Colonic mucosa (tissue), 4 donors: ENCODE measurements around the gene FARS2. TPM values are rescaled to one million over a fixed set of nuclear protein-coding genes. Genes with fewer than 3 reads are reported as not detected.

ENCODE experiments used
- DNase-seq: peaks from one replicate; pipeline ENCODE4 v3.0.0-alpha.2; 2020
- H3K27ac ChIP-seq: fragments of 200-600 bp; one replicate; pipeline ENCODE4 v1.8.0; 2021
- H3K27me3 ChIP-seq: fragments of 200-600 bp; one replicate; pipeline ENCODE4 v1.8.0; 2021
- H3K36me3 ChIP-seq: fragments of 200-600 bp; one replicate; pipeline ENCODE4 v1.8.0; 2021
- H3K4me1 ChIP-seq: fragments of 200-600 bp; one replicate; pipeline ENCODE4 v1.8.0; 2021; ENCODE audit warnings: mild to moderate bottlenecking
- H3K4me3 ChIP-seq: fragments of 200-600 bp; one replicate; pipeline ENCODE4 v1.8.0; 2021
- H3K9ac ChIP-seq, 2 donors: one replicate each; pipeline ENCODE4 v1.7.0; 2013; ENCODE audit warnings: control low read depth in 2 of 2, low read depth in 2 of 2, low read length in 2 of 2
- H3K9me3 ChIP-seq: fragments of 200-600 bp; one replicate; pipeline ENCODE4 v1.8.0; 2021
- CTCF ChIP-seq: fragments of 200-600 bp; IDR thresholded peaks from one replicate; pipeline ENCODE4 v1.8.0; 2022; ENCODE audit warnings: antibody characterized with exemption, mild to moderate bottlenecking
- intact Hi-C: fragments of 100-400 bp; cut with DNase I; formaldehyde crosslinking; loops from one replicate; pipeline ENCODE4 v1.14.1; 2022
- total RNA-seq, 2 donors: library from RNA; stranded (reverse); fragmentation: NEBNext Ultra II Directional in 1 of 2; extraction: Animal tissue kit (Norgen Biotek cat#: 25700) in 1 of 2; gene quantifications; one replicate each; pipeline ENCODE4 v1.2.1, GENCODE V29; 2021
- donor health status: healthy.
- donor health status: DM: no; HTN: no; CAD: no.
- donor health status: DM: no; HTN: no; CAD: no.

Gene FARS2
- total RNA-seq, 2 donors from 2014 or later = 14.7 to 23.0 TPM

- Histone ChIP-seq H3K4me3 (no peak overlapping the region), H3K27me3 (no peaks in the 10 kb centered on the region), H3K9me3 (no peaks in the 10 kb centered on the region), H3K27ac (no peak overlapping the region), H3K9ac (no peak overlapping the region), H3K36me3 (no peaks in the 10 kb centered on the region), H3K4me1 (no peaks in the 10 kb centered on the region)
- no peak for DNase-seq
- intact Hi-C loops = no loop called here
- TF ChIP-seq CTCF = no peak
These were observed 44.0 kb upstream of the FARS2 start for GRCh38 chr6:5217356-5217755.

- no peaks in the 10 kb centered on the region for H3K9me3 ChIP-seq
- intact Hi-C loops = no loop called here
- no peaks in the 10 kb centered on the region for H3K27me3 ChIP-seq
- H3K36me3 ChIP-seq = no peaks in the 10 kb centered on the region
- H3K9ac ChIP-seq = no peak overlapping the region
- DNase-seq = no peak
- no peaks in the 10 kb centered on the region for H3K4me1 ChIP-seq
- H3K4me3 ChIP-seq = no peak overlapping the region
- no peak overlapping the region for H3K27ac ChIP-seq
- no peak for TF ChIP-seq CTCF
These were observed 42.2 kb upstream of the FARS2 start for GRCh38 chr6:5219011-5219691.

GRCh38 chr6:5220443-5220842 lies 40.9 kb upstream of the FARS2 start:
- intact Hi-C loops = no loop called here
- no peaks in the 10 kb centered on the region for H3K9me3 ChIP-seq

GRCh38 chr6:5223309-5223708 lies 38.0 kb upstream of the FARS2 start:
- intact Hi-C loops = no loop called here
- Histone ChIP-seq H3K27me3 (no peaks in the 10 kb centered on the region), H3K9ac (no peak overlapping the region), H3K9me3 (no peaks in the 10 kb centered on the region), H3K4me3 (no peak overlapping the region), H3K4me1 (no peaks in the 10 kb centered on the region), H3K36me3 (no peaks in the 10 kb centered on the region), H3K27ac (no peak overlapping the region)
- no peak for TF ChIP-seq CTCF
- no peak for DNase-seq

More at GRCh38 chr6:5220443-5220842, 40.9 kb upstream of the FARS2 start:
- no peaks in the 10 kb centered on the region for H3K27me3 ChIP-seq
- no peak overlapping the region for H3K4me3 ChIP-seq
- no peak for TF ChIP-seq CTCF
- no peaks in the 10 kb centered on the region for H3K4me1 ChIP-seq
- DNase-seq = no peak
- H3K9ac ChIP-seq = no peak overlapping the region
- H3K27ac ChIP-seq = no peak overlapping the region
- no peaks in the 10 kb centered on the region for H3K36me3 ChIP-seq

- TF ChIP-seq CTCF = no peak
- intact Hi-C loops = no loop called here
- Histone ChIP-seq H3K9ac (no peak overlapping the region), H3K27me3 (no peaks in the 10 kb centered on the region), H3K36me3 (no peaks in the 10 kb centered on the region), H3K27ac (no peak overlapping the region), H3K9me3 (no peaks in the 10 kb centered on the region), H3K4me3 (no peak overlapping the region), H3K4me1 (no peaks in the 10 kb centered on the region)
- no peak for DNase-seq
These were observed 32.0 kb upstream of the FARS2 start for GRCh38 chr6:5229356-5229755.
